ENCODE data around the gene NDUFB8. TPM values are rescaled to one million over a fixed set of nuclear protein-coding genes. Genes with fewer than 3 reads are reported as not detected.

NDUFB8 gene
- total and polyA plus RNA-seq, 2 donors (not counting 3 experiments of a cell fraction or from before 2014, with no cell fraction given) = 193 to 526 TPM

DNA sequence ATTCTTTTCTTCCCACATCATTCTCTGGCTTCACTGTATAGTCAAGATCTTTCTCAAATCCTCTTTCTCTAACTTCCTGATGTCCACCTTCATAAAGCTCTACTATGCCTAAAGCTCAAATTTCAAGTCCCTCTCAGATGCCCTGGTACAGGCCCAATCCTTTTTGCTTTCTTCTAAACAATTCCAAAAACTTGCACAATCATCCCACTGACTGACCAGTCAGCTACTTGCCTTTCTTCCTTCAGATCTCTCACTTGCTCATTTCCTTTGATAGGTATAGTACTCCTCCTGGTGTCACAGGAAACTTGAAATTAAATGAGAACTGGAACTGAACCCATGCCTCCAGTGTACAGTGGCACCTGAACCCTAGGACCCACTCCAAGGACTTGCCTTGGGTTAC, 28.2 kb downstream of the NDUFB8 start:
- POLR2A ChIA-PET = no interaction called here
- H3K4me1 ChIP-seq (ENCODE audit: control insufficient read depth, extremely low read depth, insufficient read depth, low read length) = no peaks in the 10 kb centered on the region
- H3K27ac ChIP-seq (ENCODE audit: insufficient read depth, low read depth, low read length) = no peak overlapping the region
- dilution Hi-C loops (cut with MboI; ENCODE audit: extremely low pct_ligation_motif_present, low sequenced_read_pairs) = no loop called here
- CTCF ChIA-PET = interaction anchor here (1.0 to 1.3 kb wide), 3 partner anchors 11 to 18 kb away, joined by 3 to 4 read pairs (median 3); no protein-coding TSS in a partner anchor
- H3K9me3 ChIP-seq (replicated peaks; ENCODE audit: control insufficient read depth, insufficient read depth, low read length) = no peaks in the 10 kb centered on the region
- no peaks in the 10 kb centered on the region for H3K9me1 ChIP-seq (replicated peaks; ENCODE audit: control insufficient read depth, extremely low read depth, insufficient read depth, low read length)
- no peak for TF ChIP-seq POLR2AphosphoS5 (IDR thresholded peaks at IDR 0.05; ENCODE audit: insufficient read depth, low read depth, low read length)
- TF ChIP-seq FOS (IDR thresholded peaks at IDR 0.05; ENCODE audit: borderline replicate concordance, insufficient read depth, low read length) = no peak
- no peak for TF ChIP-seq EZH2 (IDR thresholded peaks at IDR 0.05; ENCODE audit: borderline replicate concordance, low read depth, low read length, severe bottlenecking)
- TF ChIP-seq MYC (IDR thresholded peaks at IDR 0.05; ENCODE audit: low read depth, low read length) = no peak
- TF ChIP-seq JUN (IDR thresholded peaks at IDR 0.05; ENCODE audit: borderline replicate concordance, insufficient read depth, insufficient read length, low read depth) = no peak
- TF ChIP-seq, protein P1, sequence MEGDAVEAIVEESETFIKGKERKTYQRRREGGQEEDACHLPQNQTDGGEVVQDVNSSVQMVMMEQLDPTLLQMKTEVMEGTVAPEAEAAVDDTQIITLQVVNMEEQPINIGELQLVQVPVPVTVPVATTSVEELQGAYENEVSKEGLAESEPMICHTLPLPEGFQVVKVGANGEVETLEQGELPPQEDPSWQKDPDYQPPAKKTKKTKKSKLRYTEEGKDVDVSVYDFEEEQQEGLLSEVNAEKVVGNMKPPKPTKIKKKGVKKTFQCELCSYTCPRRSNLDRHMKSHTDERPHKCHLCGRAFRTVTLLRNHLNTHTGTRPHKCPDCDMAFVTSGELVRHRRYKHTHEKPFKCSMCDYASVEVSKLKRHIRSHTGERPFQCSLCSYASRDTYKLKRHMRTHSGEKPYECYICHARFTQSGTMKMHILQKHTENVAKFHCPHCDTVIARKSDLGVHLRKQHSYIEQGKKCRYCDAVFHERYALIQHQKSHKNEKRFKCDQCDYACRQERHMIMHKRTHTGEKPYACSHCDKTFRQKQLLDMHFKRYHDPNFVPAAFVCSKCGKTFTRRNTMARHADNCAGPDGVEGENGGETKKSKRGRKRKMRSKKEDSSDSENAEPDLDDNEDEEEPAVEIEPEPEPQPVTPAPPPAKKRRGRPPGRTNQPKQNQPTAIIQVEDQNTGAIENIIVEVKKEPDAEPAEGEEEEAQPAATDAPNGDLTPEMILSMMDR (IDR thresholded peaks at IDR 0.05; ENCODE audit: extremely low read depth in 1 of 2, insufficient read depth in 1 of 2, low read depth in 1 of 2, low read length in 2 of 2) = no peak
- no peak for TF ChIP-seq POLR2A (IDR thresholded peaks at IDR 0.05; ENCODE audit: low read depth, low read length)
- no peak for TF ChIP-seq GATA2 (IDR thresholded peaks at IDR 0.05; ENCODE audit: insufficient read depth, insufficient read length, low read depth, low read length)
- TF ChIP-seq, protein P2, sequence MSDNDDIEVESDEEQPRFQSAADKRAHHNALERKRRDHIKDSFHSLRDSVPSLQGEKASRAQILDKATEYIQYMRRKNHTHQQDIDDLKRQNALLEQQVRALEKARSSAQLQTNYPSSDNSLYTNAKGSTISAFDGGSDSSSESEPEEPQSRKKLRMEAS (IDR thresholded peaks at IDR 0.05; ENCODE audit: insufficient read depth, insufficient read length) = no peak
- no peak overlapping the region for H3K4me2 ChIP-seq (ENCODE audit: insufficient read depth, low read length)
- no peak overlapping the region for H2AFZ ChIP-seq (ENCODE audit: low read depth, low read length)
- H3K4me3 ChIP-seq (replicated peaks in 1 of 3; ENCODE audit: insufficient read depth in 1 of 3, low read depth in 1 of 3, low read length in 3 of 3) = no peak overlapping the region
- no peak for FAIRE-seq
- BruUV-seq (replicated peaks) = no TSS peak
- no peak for DNase-seq (ENCODE audit: low read depth, low spot score)
- H3K9ac ChIP-seq (replicated peaks; ENCODE audit: extremely low read depth, insufficient read depth, low read length) = no peak overlapping the region
- H3K36me3 ChIP-seq (ENCODE audit: control insufficient read depth in 2 of 2, extremely low read depth in 1 of 2, insufficient read depth in 2 of 2, low read length in 2 of 2) = peaks cover 0 to 5% of the 10 kb centered on the region in 2 experiments
- H4K20me1 ChIP-seq (replicated peaks; ENCODE audit: control insufficient read depth, extremely low read depth, insufficient read depth, low read length) = no peaks in the 10 kb centered on the region
- no peaks in the 10 kb centered on the region for H3K79me2 ChIP-seq (ENCODE audit: control insufficient read depth, insufficient read depth, low read length)
- H3K27me3 ChIP-seq (ENCODE audit: control insufficient read depth in 2 of 2, insufficient read depth in 2 of 2, low read length in 2 of 2) = no peaks in the 10 kb centered on the region
- intact Hi-C loops (cut with micrococcal nuclease) = no loop called here
